Caco-2 (cell line): ENCODE measurements around the gene AMOTL2. TPM values are rescaled to one million over a fixed set of nuclear protein-coding genes. Genes with fewer than 3 reads are reported as not detected.

Experiments
- BruUV-seq: library from RNA; stranded (reverse); fragments of 400-500 nt; replicated peaks from 2 replicates; lab custom pipeline; 2021; lab: Mats Ljungman, UMichigan
- CTCF ChIA-PET: fragments of 300-600 bp; sonication (Branson Sonifier 250); formaldehyde crosslinking; loops from one replicate; lab custom pipeline; 2022; ENCODE audit warnings: antibody characterized with exemption; lab: Charles Lee
- POLR2A ChIA-PET: fragments of 300-600 bp; sonication (Branson Sonifier 250); formaldehyde crosslinking; loops from one replicate; lab custom pipeline; 2022; ENCODE audit warnings: antibody characterized with exemption; lab: Charles Lee
- DNase-seq, 2 experiments: peaks; one replicate each; pipeline versions ENCODE4 v3.0.0 to v3.0.0-alpha.2; 2020 to 2022
- H3K27me3 ChIP-seq: replicated peaks from 2 replicates; pipeline ENCODE4 v1.6.0; 2011; ENCODE audit warnings: low read length; ENCODE audit not compliant: control insufficient read depth, insufficient read depth
- H3K36me3 ChIP-seq: 2 replicates; pipeline ENCODE4 v1.5.1; 2011; ENCODE audit warnings: low read length; ENCODE audit not compliant: control insufficient read depth, insufficient read depth
- H3K4me1 ChIP-seq: fragments of 250-450 bp; sonication (Bioruptor Pico); 2 replicates; pipeline ENCODE4 v1.5.1; 2020; ENCODE audit warnings: mild to moderate bottlenecking
- H3K4me3 ChIP-seq: 2 replicates; pipeline ENCODE4 v1.5.1; 2011; ENCODE audit warnings: low read depth, mild to moderate bottlenecking, control low read depth, low read length
- H3K9me3 ChIP-seq: fragments of 250-450 bp; sonication (Bioruptor Pico); 2 replicates; pipeline ENCODE4 v1.5.1; 2020; ENCODE audit warnings: mild to moderate bottlenecking, moderate library complexity
- H3K27ac Mint-ChIP-seq: one replicate; pipeline ENCODE4 v1.8.0; 2022; ENCODE audit warnings: mixed read lengths; ENCODE audit not compliant: unreplicated experiment
- H3K27me3 Mint-ChIP-seq: one replicate; pipeline ENCODE4 v1.8.0; 2022; ENCODE audit warnings: mixed read lengths; ENCODE audit not compliant: insufficient read depth, unreplicated experiment
- H3K36me3 Mint-ChIP-seq: one replicate; pipeline ENCODE4 v1.8.0; 2022; ENCODE audit warnings: mild to moderate bottlenecking, mixed read lengths; ENCODE audit not compliant: insufficient read depth, unreplicated experiment
- H3K4me1 Mint-ChIP-seq: one replicate; pipeline ENCODE4 v1.8.0; 2022; ENCODE audit warnings: low read depth, mixed read lengths; ENCODE audit not compliant: unreplicated experiment
- H3K4me3 Mint-ChIP-seq: one replicate; pipeline ENCODE4 v1.8.0; 2022; ENCODE audit warnings: mild to moderate bottlenecking, moderate library complexity, mixed read lengths; ENCODE audit not compliant: unreplicated experiment
- H3K9me3 Mint-ChIP-seq: one replicate; pipeline ENCODE4 v1.8.0; 2022; ENCODE audit warnings: mixed read lengths; ENCODE audit not compliant: unreplicated experiment
- intact Hi-C: fragments of 100-400 bp; cut with micrococcal nuclease; formaldehyde crosslinking; loops from one replicate; pipeline ENCODE4 v1.10.0; 2022; ENCODE audit not compliant: unreplicated experiment
- total RNA-seq: library from RNA; stranded (reverse); gene quantifications from 2 replicates; pipeline ENCODE4 v1.2.3, GENCODE V29; 2022
- TF ChIP-seq, protein P1 (sequence below), 2 experiments: fragments of 200-600 bp in 1 of 2; IDR thresholded peaks; 1 replicate in 1 of 2; 2 replicates in 1 of 2; pipeline versions ENCODE4 v1.5.1 to v1.8.0; 2011 to 2022; ENCODE audit warnings: antibody characterized with exemption in 1 of 2, control low read depth in 1 of 2, inconsistent platforms in 1 of 2, low read depth in 1 of 2, low read length in 1 of 2, mild to moderate bottlenecking in 1 of 2, moderate library complexity in 1 of 2; ENCODE audit not compliant: insufficient read depth in 1 of 2, severe bottlenecking in 1 of 2, unreplicated experiment in 1 of 2

Gene AMOTL2
- total RNA-seq, 1 experiment from 2014 or later = 271 TPM

DNA sequence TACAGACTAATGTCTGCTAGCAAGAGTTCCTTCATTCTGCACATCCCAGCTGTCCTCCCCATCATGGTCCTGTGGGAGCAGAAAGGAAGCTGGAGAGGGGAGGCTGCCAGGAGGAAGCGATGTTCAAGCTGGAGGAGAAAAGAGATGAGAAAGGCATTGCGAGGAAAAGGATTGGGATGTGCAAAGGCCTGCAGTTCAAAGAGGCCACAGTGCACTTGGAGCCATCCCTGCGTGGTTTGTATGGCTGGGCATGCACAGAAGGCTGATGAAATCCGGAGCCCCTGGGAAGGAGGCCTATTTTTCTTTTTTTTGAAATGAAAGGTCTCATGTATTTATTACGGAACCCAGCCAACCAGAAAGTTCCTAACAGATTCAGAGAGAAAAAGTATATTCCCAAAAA is 22.8 kb downstream of the AMOTL2 start:
- ChIA-PET CTCF (interaction anchor here (0.6 to 2.5 kb wide), 6 partner anchors 11 to 1282 kb away, joined by 3 to 8 read pairs (median 4); no protein-coding TSS in a partner anchor), POLR2A (interaction anchor here (0.8 to 4.5 kb wide), 10 partner anchors 13 to 42 kb away, joined by 3 to 24 read pairs (median 3); partner anchors contain the start of gene AMOTL2)
- BruUV-seq = no TSS peak
- Histone ChIP-seq H3K4me1 (peaks cover 88% of the 10 kb centered on the region), H3K36me3 (0 out of 2 replicates have a peak, but pooled peaks cover 2% of the 10 kb centered on the region), H3K9me3 (peaks cover 11% of the 10 kb centered on the region), H3K4me3 (no peak overlapping the region), H3K27me3 (no peaks in the 10 kb centered on the region)
- peak overlapping the region; percentile 65 for H3K27ac Mint-ChIP-seq
- no peaks in the 10 kb centered on the region for H3K9me3 Mint-ChIP-seq
- H3K27me3 Mint-ChIP-seq = no peaks in the 10 kb centered on the region
- TF ChIP-seq, protein P1, sequence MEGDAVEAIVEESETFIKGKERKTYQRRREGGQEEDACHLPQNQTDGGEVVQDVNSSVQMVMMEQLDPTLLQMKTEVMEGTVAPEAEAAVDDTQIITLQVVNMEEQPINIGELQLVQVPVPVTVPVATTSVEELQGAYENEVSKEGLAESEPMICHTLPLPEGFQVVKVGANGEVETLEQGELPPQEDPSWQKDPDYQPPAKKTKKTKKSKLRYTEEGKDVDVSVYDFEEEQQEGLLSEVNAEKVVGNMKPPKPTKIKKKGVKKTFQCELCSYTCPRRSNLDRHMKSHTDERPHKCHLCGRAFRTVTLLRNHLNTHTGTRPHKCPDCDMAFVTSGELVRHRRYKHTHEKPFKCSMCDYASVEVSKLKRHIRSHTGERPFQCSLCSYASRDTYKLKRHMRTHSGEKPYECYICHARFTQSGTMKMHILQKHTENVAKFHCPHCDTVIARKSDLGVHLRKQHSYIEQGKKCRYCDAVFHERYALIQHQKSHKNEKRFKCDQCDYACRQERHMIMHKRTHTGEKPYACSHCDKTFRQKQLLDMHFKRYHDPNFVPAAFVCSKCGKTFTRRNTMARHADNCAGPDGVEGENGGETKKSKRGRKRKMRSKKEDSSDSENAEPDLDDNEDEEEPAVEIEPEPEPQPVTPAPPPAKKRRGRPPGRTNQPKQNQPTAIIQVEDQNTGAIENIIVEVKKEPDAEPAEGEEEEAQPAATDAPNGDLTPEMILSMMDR (IDR thresholded peaks at IDR 0.05; ENCODE audit: insufficient read depth in 1 of 2, low read depth in 1 of 2, low read length in 1 of 2, severe bottlenecking in 1 of 2, unreplicated experiment in 1 of 2) = no peak
- H3K4me3 Mint-ChIP-seq = peak overlapping the region; percentile 38
- peak in 1 of 2 experiments; percentile 18 for DNase-seq
- intact Hi-C loops = no loop called here
- peaks cover 80% of the 10 kb centered on the region for H3K4me1 Mint-ChIP-seq
- peaks cover 83% of the 10 kb centered on the region for H3K36me3 Mint-ChIP-seq

DNA sequence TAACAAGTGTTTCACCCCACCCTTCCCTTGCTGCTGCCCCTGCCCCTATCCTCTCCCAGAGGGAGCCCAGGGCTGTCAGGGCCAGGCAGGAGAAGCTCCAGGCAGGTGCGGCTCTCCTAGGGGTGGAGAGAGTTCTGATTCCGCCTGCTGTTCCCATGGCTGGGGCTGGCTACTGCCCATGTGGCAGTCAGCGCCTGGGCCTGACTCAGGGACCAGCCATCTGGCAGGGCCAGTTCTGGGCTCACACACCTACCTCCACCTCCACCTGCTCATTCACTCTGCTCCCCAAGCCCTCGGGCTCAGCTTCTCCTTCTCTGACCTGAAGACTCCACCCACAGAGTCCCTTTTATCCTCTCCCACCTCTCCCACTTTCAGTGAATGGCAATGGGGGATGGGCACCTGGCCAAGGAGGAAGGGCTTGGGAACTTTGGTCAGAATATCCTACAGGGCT is 23.4 kb downstream of the AMOTL2 start:
- H3K4me1 Mint-ChIP-seq = peaks cover 74% of the 10 kb centered on the region
- ChIA-PET POLR2A (interaction anchor here (0.8 to 4.5 kb wide), 7 partner anchors 12 to 42 kb away, joined by 3 to 24 read pairs (median 3); partner anchors contain the start of gene AMOTL2), CTCF (interaction anchor here (0.6 to 2.5 kb wide), 4 partner anchors 12 to 141 kb away, joined by 3 to 8 read pairs (median 4); no protein-coding TSS in a partner anchor)
- no peaks in the 10 kb centered on the region for H3K27me3 ChIP-seq
- no peaks in the 10 kb centered on the region for H3K27me3 Mint-ChIP-seq
- H3K9me3 ChIP-seq = peaks cover 16% of the 10 kb centered on the region
- H3K4me3 ChIP-seq = no peak overlapping the region
- peak overlapping the region; percentile 38 for H3K4me3 Mint-ChIP-seq
- intact Hi-C loops = no loop called here
- 0 out of 2 replicates have a peak, but pooled peaks cover 2% of the 10 kb centered on the region for H3K36me3 ChIP-seq
- peaks cover 78% of the 10 kb centered on the region for H3K36me3 Mint-ChIP-seq
- TF ChIP-seq, protein P1 (IDR thresholded peaks at IDR 0.05; ENCODE audit: insufficient read depth in 1 of 2, low read depth in 1 of 2, low read length in 1 of 2, severe bottlenecking in 1 of 2, unreplicated experiment in 1 of 2) = no peak
- peak overlapping the region; percentile 65 for H3K27ac Mint-ChIP-seq
- DNase-seq = peak; percentile 79 to 87
- no peaks in the 10 kb centered on the region for H3K9me3 Mint-ChIP-seq
- H3K4me1 ChIP-seq = peaks cover 82% of the 10 kb centered on the region
- no TSS peak for BruUV-seq

DNA sequence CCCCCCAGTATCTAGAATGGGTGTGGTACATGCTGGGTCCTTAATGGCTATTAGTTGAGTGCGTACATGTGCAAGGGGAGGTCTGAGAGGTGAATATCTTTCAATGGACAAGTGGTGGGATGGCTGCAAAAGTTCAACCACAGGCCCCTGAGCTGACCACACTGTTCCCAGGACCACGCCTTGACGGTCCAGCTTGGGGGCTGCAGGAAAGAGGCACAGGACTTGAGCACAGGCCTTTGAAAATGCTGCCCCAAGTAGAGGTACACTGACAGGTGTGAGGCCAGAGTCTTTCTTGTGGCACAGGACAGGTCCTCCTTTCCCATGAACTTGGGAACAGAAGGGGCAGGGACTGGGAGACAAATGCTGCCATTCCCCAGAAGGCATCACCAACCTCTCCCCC is 24.0 kb downstream of the AMOTL2 start:
- Mint-ChIP-seq H3K9me3 (peaks cover 4% of the 10 kb centered on the region), H3K4me3 (peak overlapping the region; percentile 38), H3K27me3 (no peaks in the 10 kb centered on the region), H3K4me1 (peaks cover 72% of the 10 kb centered on the region), H3K27ac (peak overlapping the region; percentile 65), H3K36me3 (peaks cover 72% of the 10 kb centered on the region)
- intact Hi-C loops = no loop called here
- no peaks in the 10 kb centered on the region for H3K27me3 ChIP-seq
- ChIA-PET POLR2A (interaction anchor here (0.8 to 4.5 kb wide), 6 partner anchors 12 to 24 kb away, joined by 3 to 24 read pairs (median 4); partner anchors contain the start of gene AMOTL2), CTCF (interaction anchor here (1.3 kb wide), 1 partner anchor 14 kb away, joined by 3 read pairs; no protein-coding TSS in a partner anchor)
- no TSS peak for BruUV-seq
- H3K4me1 ChIP-seq = peaks cover 76% of the 10 kb centered on the region
- TF ChIP-seq, protein P1 (IDR thresholded peaks at IDR 0.05; ENCODE audit: insufficient read depth in 1 of 2, low read depth in 1 of 2, low read length in 1 of 2, severe bottlenecking in 1 of 2, unreplicated experiment in 1 of 2) = no peak
- H3K4me3 ChIP-seq = no peak overlapping the region
- DNase-seq = no peak
- H3K9me3 ChIP-seq = peaks cover 16% of the 10 kb centered on the region
- 0 out of 2 replicates have a peak, but pooled peaks cover 2% of the 10 kb centered on the region for H3K36me3 ChIP-seq
